Colonic mucosa (tissue), 4 donors: ENCODE data around the gene DUS1L. TPM values are rescaled to one million over a fixed set of nuclear protein-coding genes. Genes with fewer than 3 reads are reported as not detected.

ENCODE experiments used
- DNase-seq: peaks from one replicate; pipeline ENCODE4 v3.0.0-alpha.2; 2020
- H3K27ac ChIP-seq: fragments of 200-600 bp; one replicate; pipeline ENCODE4 v1.8.0; 2021
- H3K27me3 ChIP-seq: fragments of 200-600 bp; one replicate; pipeline ENCODE4 v1.8.0; 2021
- H3K36me3 ChIP-seq: fragments of 200-600 bp; one replicate; pipeline ENCODE4 v1.8.0; 2021
- H3K4me1 ChIP-seq: fragments of 200-600 bp; one replicate; pipeline ENCODE4 v1.8.0; 2021; ENCODE audit warnings: mild to moderate bottlenecking
- H3K4me3 ChIP-seq: fragments of 200-600 bp; one replicate; pipeline ENCODE4 v1.8.0; 2021
- H3K9ac ChIP-seq, 2 donors: one replicate each; pipeline ENCODE4 v1.7.0; 2013; ENCODE audit warnings: control low read depth in 2 of 2, low read depth in 2 of 2, low read length in 2 of 2
- H3K9me3 ChIP-seq: fragments of 200-600 bp; one replicate; pipeline ENCODE4 v1.8.0; 2021
- intact Hi-C: fragments of 100-400 bp; cut with DNase I; formaldehyde crosslinking; loops from one replicate; pipeline ENCODE4 v1.14.1; 2022
- total RNA-seq, 2 donors: library from RNA; stranded (reverse); fragmentation: NEBNext Ultra II Directional in 1 of 2; extraction: Animal tissue kit (Norgen Biotek cat#: 25700) in 1 of 2; gene quantifications; one replicate each; pipeline ENCODE4 v1.2.1, GENCODE V29; 2021
- TF ChIP-seq, protein P1 (sequence below): fragments of 200-600 bp; IDR thresholded peaks from one replicate; pipeline ENCODE4 v1.8.0; 2022; ENCODE audit warnings: antibody characterized with exemption, mild to moderate bottlenecking
- donor health status: healthy.
- donor health status: DM: no; HTN: no; CAD: no.
- donor health status: DM: no; HTN: no; CAD: no.

The DUS1L gene
- total RNA-seq, 2 donors from 2014 or later: 113 to 253 TPM

DNA sequence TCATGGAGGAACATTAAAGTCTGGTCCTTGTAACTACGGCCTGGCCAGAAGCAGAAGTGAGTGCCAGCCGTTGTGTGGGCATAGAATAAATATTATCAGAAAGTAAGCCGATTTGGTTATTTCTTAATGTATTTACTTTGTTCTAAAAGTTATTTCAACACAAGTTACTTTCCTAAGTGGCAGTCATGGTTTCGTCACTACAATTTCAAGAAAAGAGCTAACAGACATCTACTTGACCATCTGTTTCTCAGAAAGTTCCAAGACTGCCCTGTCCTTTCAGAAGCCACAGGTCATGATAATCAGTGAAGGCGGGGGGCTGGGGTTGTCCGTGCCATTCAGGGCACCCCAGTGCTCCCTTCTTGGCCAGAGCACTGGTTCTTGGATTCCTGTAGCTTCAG, 47.3 kb upstream of the DUS1L start:
- Histone ChIP-seq H3K4me3 (no peak overlapping the region), H3K4me1 (no peaks in the 10 kb centered on the region), H3K36me3 (no peaks in the 10 kb centered on the region), H3K27ac (no peak overlapping the region), H3K9ac (no peak overlapping the region), H3K27me3 (no peaks in the 10 kb centered on the region), H3K9me3 (no peaks in the 10 kb centered on the region)
- intact Hi-C loops: no loop called here
- TF ChIP-seq, protein P1, sequence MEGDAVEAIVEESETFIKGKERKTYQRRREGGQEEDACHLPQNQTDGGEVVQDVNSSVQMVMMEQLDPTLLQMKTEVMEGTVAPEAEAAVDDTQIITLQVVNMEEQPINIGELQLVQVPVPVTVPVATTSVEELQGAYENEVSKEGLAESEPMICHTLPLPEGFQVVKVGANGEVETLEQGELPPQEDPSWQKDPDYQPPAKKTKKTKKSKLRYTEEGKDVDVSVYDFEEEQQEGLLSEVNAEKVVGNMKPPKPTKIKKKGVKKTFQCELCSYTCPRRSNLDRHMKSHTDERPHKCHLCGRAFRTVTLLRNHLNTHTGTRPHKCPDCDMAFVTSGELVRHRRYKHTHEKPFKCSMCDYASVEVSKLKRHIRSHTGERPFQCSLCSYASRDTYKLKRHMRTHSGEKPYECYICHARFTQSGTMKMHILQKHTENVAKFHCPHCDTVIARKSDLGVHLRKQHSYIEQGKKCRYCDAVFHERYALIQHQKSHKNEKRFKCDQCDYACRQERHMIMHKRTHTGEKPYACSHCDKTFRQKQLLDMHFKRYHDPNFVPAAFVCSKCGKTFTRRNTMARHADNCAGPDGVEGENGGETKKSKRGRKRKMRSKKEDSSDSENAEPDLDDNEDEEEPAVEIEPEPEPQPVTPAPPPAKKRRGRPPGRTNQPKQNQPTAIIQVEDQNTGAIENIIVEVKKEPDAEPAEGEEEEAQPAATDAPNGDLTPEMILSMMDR: no peak
- no peak for DNase-seq

DNA sequence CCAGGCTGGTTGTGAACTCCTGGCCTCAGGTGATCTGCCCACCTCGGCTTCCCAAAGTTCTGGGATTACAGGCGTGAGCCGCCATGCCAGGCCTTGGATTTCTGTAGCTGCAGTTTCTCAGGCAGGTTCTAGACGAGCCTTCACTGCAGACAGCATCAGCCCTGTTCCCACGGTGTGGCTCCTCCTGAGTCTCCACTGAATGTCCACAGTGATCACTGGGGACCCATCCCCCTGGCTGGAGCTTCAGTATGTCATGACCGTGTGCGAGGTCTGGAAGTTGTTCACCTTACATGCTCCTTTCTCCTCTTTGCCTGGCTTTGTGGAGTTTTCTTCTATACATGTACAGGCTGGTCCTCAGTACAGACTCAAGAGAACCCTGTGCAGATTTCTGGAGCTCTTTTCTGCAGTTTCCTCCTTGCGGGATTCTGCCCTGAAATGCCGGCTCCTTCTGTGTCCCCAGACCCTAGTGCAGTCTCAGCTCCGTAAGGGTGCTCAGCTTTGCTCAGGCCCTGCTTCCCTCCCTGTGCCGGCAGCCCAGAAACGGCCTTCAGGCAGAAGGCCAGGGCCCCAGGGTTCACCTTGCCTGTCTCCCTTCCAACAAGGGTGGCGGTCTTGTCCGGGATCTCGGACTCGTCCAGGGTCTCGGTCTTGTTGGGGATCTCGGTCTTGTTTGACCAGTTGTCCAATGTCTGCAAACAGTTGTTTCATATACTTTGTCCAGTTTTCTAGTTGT, 46.7 kb upstream of the DUS1L start:
- Histone ChIP-seq H3K27me3 (no peaks in the 10 kb centered on the region), H3K27ac (no peak overlapping the region), H3K36me3 (no peaks in the 10 kb centered on the region), H3K4me3 (no peak overlapping the region), H3K9ac (no peak overlapping the region), H3K4me1 (no peaks in the 10 kb centered on the region), H3K9me3 (no peaks in the 10 kb centered on the region)
- DNase-seq: no peak
- intact Hi-C loops: no loop called here
- TF ChIP-seq, protein P1: no peak

DNA sequence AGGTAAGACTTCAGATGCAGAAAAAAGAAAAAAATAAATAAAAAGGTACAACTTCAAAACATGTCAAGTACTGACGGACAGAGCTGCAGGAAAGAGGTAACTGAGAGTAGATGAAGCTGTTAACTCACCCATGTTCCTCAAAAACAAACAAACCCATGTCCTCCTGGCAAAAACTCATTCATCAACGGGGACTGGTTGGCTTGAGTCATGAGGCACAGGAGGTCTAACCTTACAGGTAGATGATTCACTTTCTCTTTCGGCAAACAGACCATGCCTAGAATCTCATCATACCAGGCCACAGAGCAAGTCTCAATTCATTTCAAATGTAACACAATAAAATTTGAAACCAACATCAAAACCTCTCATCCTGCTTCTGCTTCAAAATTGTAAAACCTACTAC, 44.7 kb upstream of the DUS1L start:
- intact Hi-C loops: no loop called here
- H3K27ac ChIP-seq: no peak overlapping the region
- H3K4me3 ChIP-seq: no peak overlapping the region
- H3K27me3 ChIP-seq: no peaks in the 10 kb centered on the region
- H3K9me3 ChIP-seq: no peaks in the 10 kb centered on the region
- no peak for DNase-seq
- no peak overlapping the region for H3K9ac ChIP-seq
- TF ChIP-seq, protein P1: no peak
- peaks cover 14% of the 10 kb centered on the region for H3K4me1 ChIP-seq
- no peaks in the 10 kb centered on the region for H3K36me3 ChIP-seq

DNA sequence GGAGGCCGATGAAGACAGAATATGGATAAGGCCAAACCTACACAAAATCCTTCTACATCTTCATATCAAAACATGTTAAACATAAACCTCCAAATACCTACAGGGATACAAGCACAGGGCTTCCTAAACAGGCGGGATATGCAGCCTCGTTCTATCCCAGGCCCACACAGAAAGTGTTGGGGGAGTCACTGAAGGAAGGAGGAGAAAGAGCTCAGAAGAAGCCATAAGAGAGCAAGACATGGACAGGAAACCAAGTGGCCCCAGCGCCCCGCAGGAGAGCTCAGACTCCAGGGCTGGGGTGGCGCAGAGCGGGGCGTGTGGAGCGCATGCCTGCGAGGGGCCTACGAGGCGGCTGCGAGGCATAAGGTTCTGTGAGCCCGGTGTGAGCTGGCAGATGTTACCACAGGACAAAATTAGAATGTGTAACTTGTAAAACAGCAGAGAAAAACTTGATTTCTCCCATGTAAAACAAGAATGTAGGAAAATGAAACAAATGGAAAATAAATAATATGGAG, 43.4 kb upstream of the DUS1L start:
- no peak overlapping the region for H3K4me3 ChIP-seq
- H3K27me3 ChIP-seq: no peaks in the 10 kb centered on the region
- intact Hi-C loops: no loop called here
- H3K27ac ChIP-seq: no peak overlapping the region
- no peak overlapping the region for H3K9ac ChIP-seq
- TF ChIP-seq, protein P1: no peak
- H3K36me3 ChIP-seq: no peaks in the 10 kb centered on the region
- H3K4me1 ChIP-seq: peaks cover 14% of the 10 kb centered on the region
- no peak for DNase-seq
- no peaks in the 10 kb centered on the region for H3K9me3 ChIP-seq

DNA sequence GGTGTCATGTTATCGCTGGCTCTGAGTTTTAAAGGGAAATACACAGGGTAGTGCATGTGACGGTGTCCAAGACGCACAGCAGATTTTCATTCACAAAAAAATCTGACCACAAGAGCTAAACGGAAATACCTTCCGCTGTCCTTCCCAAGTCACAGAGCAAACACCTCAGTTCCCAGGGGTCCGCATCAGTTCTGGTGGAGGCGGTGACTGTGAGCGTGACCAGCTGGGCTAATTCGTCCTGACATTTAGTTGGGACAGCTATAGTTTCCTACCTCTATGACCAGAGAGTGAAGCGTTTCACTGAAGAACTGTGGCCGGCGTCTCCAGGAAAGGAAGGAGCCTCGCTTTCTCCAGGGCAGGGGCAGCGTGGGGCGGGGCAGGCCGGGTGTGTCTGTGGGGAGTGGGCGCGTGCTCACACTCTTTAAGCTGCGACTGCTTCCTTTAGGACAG, 42.9 kb upstream of the DUS1L start:
- H3K9ac ChIP-seq: peak overlapping the region in 1 of 2 donors; percentile 20
- no peaks in the 10 kb centered on the region for H3K9me3 ChIP-seq
- TF ChIP-seq, protein P1: no peak
- H3K27me3 ChIP-seq: no peaks in the 10 kb centered on the region
- H3K4me3 ChIP-seq: no peak overlapping the region
- H3K4me1 ChIP-seq: peaks cover 14% of the 10 kb centered on the region
- intact Hi-C loops: no loop called here
- no peak overlapping the region for H3K27ac ChIP-seq
- DNase-seq: no peak
- H3K36me3 ChIP-seq: no peaks in the 10 kb centered on the region
